Measurements from ENCODE around the gene ALKAL2.

The ALKAL2 gene

DNA sequence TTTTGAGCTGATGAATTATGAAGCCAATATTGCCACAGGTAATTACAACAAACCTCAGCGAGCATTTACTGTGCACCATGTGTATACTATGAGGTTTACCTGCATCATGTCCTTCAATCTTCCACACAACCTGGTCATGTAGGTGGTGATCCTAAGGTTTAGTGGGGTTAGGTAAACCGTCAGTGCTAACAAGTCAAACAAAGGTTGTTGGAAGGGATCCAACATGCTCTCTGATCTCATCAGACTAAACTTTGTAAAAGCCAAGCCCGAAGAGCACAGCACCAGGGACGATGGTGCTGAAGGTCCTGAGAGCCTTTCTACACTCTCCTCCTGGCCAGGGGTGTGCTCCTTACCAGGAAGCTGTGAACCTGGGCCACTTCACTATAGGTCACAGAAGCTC lies 53.5 kb downstream of the ALKAL2 start:
- no peak for DNase-seq (ENCODE audit: low read depth)
- TF ChIP-seq, protein P1, sequence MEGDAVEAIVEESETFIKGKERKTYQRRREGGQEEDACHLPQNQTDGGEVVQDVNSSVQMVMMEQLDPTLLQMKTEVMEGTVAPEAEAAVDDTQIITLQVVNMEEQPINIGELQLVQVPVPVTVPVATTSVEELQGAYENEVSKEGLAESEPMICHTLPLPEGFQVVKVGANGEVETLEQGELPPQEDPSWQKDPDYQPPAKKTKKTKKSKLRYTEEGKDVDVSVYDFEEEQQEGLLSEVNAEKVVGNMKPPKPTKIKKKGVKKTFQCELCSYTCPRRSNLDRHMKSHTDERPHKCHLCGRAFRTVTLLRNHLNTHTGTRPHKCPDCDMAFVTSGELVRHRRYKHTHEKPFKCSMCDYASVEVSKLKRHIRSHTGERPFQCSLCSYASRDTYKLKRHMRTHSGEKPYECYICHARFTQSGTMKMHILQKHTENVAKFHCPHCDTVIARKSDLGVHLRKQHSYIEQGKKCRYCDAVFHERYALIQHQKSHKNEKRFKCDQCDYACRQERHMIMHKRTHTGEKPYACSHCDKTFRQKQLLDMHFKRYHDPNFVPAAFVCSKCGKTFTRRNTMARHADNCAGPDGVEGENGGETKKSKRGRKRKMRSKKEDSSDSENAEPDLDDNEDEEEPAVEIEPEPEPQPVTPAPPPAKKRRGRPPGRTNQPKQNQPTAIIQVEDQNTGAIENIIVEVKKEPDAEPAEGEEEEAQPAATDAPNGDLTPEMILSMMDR (IDR thresholded peaks at IDR 0.05; ENCODE audit: low read depth, low read length, missing control alignments): no peak
- H3K4me3 ChIP-seq (ENCODE audit: low read depth, low read length): no peak overlapping the region

DNA sequence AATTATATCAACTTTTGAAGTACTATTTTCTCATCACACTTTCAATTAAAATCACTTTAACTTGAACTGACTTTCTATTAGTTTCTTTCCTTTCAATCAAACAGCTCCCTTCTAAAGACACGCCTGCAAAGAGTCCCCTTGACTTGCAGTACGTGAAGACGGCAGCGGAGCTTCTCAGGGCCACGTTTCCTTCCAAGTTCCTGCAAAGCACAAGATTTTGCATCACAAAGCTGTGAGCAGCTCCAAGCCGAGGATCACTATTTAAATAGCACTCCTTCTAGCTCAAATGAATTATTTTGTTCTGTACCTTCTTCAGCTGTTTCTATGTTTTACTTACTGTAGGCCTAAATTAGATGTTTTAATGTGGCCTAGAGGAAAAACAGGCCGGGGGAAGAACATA lies 54.9 kb downstream of the ALKAL2 start:
- no peak for DNase-seq (ENCODE audit: low read depth)
- H3K4me3 ChIP-seq (ENCODE audit: low read depth, low read length): no peak overlapping the region
- TF ChIP-seq, protein P1 (IDR thresholded peaks at IDR 0.05; ENCODE audit: low read depth, low read length, missing control alignments): no peak

DNA sequence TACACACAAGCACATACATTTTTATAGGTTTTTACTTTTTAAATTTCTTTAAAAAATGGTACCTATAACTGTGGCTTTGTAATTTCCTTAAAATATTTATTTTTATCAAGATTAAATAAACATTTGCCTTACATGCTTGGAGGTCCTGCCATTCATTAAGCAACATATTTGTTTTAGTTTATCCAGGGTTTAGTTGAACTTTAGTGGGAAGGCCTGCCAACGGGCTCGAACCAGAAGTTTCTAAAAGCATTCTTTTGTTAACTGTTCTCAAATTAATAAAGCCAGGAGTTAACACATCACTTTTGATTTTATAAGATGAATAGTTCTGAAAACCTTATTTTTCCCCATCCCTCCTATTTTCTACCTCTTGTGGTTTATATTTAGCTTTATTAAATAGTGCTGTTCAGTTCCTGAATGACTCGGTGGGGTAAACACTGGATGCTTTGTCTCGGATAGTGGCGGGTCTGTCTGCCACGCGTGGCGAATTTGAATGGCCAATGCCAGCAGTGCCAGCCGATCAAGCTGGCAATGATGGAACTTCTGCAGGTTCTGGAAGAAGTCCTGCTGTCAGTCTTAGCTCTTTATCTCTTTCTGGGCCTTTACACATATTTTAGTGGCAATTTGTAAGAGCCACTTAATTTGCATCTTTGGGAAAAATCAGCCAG lies 56.2 kb downstream of the ALKAL2 start:
- no peak overlapping the region for H3K4me3 ChIP-seq (ENCODE audit: low read depth, low read length)
- TF ChIP-seq, protein P1 (IDR thresholded peaks at IDR 0.05; ENCODE audit: low read depth, low read length, missing control alignments): no peak
- DNase-seq (ENCODE audit: low read depth): no peak
